A673 (cell line): ENCODE measurements around the gene LPA. TPM values are rescaled to one million over a fixed set of nuclear protein-coding genes. Genes with fewer than 3 reads are reported as not detected.

Source experiments
- BruUV-seq: library from RNA; stranded (reverse); fragments of 400-500 nt; replicated peaks from 2 replicates; lab custom pipeline; 2021; lab: Mats Ljungman, UMichigan
- CTCF ChIA-PET: fragments of 300-600 bp; sonication (Branson Sonifier 250); formaldehyde crosslinking; loops from one replicate; lab custom pipeline; 2022; ENCODE audit warnings: antibody characterized with exemption; lab: Charles Lee
- POLR2A ChIA-PET: fragments of 300-600 bp; sonication (Branson Sonifier 250); formaldehyde crosslinking; loops from one replicate; lab custom pipeline; 2022; ENCODE audit warnings: antibody characterized with exemption; ENCODE audit not compliant: low non-redundant PET; lab: Charles Lee
- DNase-seq: peaks from one replicate; pipeline ENCODE4 v3.0.0-alpha.2; 2015; ENCODE audit warnings: low spot score
- H3K27ac ChIP-seq: fragments of 200-600 bp; sonication (generic); 2 replicates; pipeline ENCODE4 v1.5.1; 2016; ENCODE audit warnings: mixed run types, low read depth, mild to moderate bottlenecking, mixed read lengths, antibody characterized with exemption, low read length; ENCODE audit not compliant: poor library complexity, severe bottlenecking
- H3K27me3 ChIP-seq: fragments of 200-600 bp; sonication (generic); replicated peaks from 2 replicates; pipeline ENCODE4 v1.6.1; 2017; ENCODE audit warnings: mixed run types, low read depth, mild to moderate bottlenecking, mixed read lengths, antibody characterized with exemption, low read length; ENCODE audit not compliant: insufficient read depth, poor library complexity
- H3K36me3 ChIP-seq: fragments of 200-600 bp; sonication (generic); 2 replicates; pipeline ENCODE4 v1.6.1; 2016; ENCODE audit warnings: mixed run types, mild to moderate bottlenecking, mixed read lengths, antibody characterized with exemption, low read length; ENCODE audit not compliant: insufficient read depth, poor library complexity, severe bottlenecking
- H3K4me1 ChIP-seq: fragments of 200-600 bp; sonication (generic); 2 replicates; pipeline ENCODE4 v1.6.1; 2017; ENCODE audit warnings: mixed run types, mild to moderate bottlenecking, mixed read lengths, antibody characterized with exemption, low read length; ENCODE audit not compliant: insufficient read depth, poor library complexity, severe bottlenecking
- H3K4me3 ChIP-seq: fragments of 200-600 bp; sonication (generic); 2 replicates; pipeline ENCODE4 v1.5.1; 2016; ENCODE audit warnings: low read depth, mixed run types, mild to moderate bottlenecking, mixed read lengths, low read length; ENCODE audit not compliant: poor library complexity, severe bottlenecking
- H3K9me3 ChIP-seq: fragments of 200-600 bp; sonication (generic); 2 replicates; pipeline ENCODE4 v1.6.1; 2016; ENCODE audit warnings: mixed run types, low read depth, mild to moderate bottlenecking, mixed read lengths, antibody characterized with exemption, low read length; ENCODE audit not compliant: poor library complexity, severe bottlenecking
- EZH2 ChIP-seq: fragments of 200-600 bp; sonication (generic); IDR thresholded peaks from 2 replicates; pipeline ENCODE4 v1.6.1; 2017; ENCODE audit warnings: borderline replicate concordance, low read depth, mild to moderate bottlenecking, mixed read lengths, antibody characterized with exemption, low read length; ENCODE audit not compliant: poor library complexity, severe bottlenecking
- intact Hi-C: fragments of 100-400 bp; cut with micrococcal nuclease; formaldehyde crosslinking; loops from one replicate; pipeline ENCODE4 v1.10.0; 2022; ENCODE audit not compliant: unreplicated experiment
- total RNA-seq: library from RNA; stranded (reverse); gene quantifications from 2 replicates; pipeline ENCODE4 v1.2.3, GENCODE V29; 2021
- TF ChIP-seq, protein P1 (sequence below): fragments of 300-800, 200-600 bp; sonication (generic); conservative IDR thresholded peaks from 2 replicates; pipeline ENCODE4 v1.5.1; 2017; ENCODE audit warnings: low read depth, mild to moderate bottlenecking, antibody characterized with exemption, low read length, moderate library complexity, mixed read lengths

The LPA gene
- total RNA-seq, 1 experiment from 2014 or later = not detected

DNA sequence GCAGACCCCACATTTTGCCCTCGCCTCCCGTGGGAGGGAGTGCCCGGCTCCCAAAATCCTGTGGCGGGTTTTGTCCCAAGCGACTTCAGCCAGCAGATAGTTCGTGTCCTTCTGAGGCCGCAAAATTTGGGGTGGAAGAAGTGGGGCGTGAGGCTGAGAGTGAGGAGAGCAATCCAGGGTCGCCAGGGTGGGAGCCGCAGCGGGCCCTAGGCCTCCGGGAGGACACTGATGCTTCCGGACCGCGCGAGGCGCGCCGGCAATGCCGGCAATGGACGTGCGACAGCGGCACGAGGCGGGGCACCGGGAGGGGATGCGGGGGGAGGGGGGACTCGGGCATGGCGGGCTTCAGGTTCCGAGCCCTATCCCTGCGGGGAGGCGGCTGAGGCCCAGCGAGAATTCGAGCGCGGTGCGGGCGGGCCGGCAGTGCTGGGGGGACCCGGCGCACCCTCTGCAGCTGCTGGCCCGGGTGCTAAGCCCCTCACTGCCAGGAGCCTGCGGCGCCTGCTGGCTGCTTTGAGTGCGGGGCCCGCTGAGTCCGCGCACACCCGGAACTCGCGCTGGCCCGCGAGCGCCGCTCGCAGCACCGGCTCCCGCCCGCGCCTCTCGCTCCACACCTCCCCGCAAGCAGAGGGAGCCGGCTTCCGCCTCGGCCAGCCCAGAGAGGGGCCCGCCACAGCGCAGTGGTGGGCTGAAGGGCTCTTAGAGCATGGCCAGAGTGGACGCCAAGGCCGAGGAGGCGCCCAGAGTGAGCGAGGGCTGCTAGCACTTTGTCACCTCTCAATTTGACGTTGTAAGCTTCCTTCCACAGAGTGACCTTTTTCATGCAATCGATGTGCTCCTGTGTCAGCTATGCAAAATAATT is 143.8 kb downstream of the LPA start:
- TF ChIP-seq, protein P1, sequence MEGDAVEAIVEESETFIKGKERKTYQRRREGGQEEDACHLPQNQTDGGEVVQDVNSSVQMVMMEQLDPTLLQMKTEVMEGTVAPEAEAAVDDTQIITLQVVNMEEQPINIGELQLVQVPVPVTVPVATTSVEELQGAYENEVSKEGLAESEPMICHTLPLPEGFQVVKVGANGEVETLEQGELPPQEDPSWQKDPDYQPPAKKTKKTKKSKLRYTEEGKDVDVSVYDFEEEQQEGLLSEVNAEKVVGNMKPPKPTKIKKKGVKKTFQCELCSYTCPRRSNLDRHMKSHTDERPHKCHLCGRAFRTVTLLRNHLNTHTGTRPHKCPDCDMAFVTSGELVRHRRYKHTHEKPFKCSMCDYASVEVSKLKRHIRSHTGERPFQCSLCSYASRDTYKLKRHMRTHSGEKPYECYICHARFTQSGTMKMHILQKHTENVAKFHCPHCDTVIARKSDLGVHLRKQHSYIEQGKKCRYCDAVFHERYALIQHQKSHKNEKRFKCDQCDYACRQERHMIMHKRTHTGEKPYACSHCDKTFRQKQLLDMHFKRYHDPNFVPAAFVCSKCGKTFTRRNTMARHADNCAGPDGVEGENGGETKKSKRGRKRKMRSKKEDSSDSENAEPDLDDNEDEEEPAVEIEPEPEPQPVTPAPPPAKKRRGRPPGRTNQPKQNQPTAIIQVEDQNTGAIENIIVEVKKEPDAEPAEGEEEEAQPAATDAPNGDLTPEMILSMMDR = no peak; the same call in 1 of the 2 replicates
- TF ChIP-seq EZH2 = no peak
- H3K27me3 ChIP-seq = peaks cover 13% of the 10 kb centered on the region
- no peaks in the 10 kb centered on the region for H3K36me3 ChIP-seq
- no TSS peak for BruUV-seq
- POLR2A ChIA-PET = no interaction called here
- no peak overlapping the region for H3K27ac ChIP-seq
- no peaks in the 10 kb centered on the region for H3K9me3 ChIP-seq
- peak; percentile 71 for DNase-seq
- CTCF ChIA-PET = interaction anchor here (0.5 to 1.9 kb wide), 2 partner anchors 14 to 186 kb away, joined by 3 to 10 read pairs; no protein-coding TSS in a partner anchor
- intact Hi-C loops = loop anchor here (1.0 to 10.0 kb wide), 3 partner anchors 149 to 855 kb away; no protein-coding TSS in a partner anchor
- peak overlapping the region; percentile 49 for H3K4me3 ChIP-seq
- H3K4me1 ChIP-seq = no peaks in the 10 kb centered on the region

DNA sequence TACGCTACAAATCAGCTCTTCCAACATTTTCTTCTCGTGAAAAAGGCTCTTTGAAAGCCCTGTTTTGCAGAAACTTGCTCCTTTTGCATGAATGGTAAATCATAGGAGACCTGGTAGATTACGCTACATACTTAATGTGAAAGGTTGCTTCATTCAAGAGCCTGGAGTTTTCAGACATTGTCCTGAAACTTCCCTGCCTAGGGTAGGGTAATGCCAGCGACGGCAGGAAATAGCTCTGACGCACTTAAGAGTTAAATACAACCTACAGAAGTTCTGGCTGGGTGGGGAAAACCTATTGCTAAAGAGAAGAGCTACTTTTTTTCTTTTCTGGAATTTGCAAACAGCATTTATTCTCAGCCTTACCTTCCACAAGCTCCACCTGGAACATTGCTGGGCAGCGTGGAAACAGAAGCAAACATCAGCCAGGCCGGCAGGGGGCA is 144.5 kb downstream of the LPA start:
- POLR2A ChIA-PET = no interaction called here
- Histone ChIP-seq H3K27ac (no peak overlapping the region), H3K9me3 (no peaks in the 10 kb centered on the region), H3K4me1 (no peaks in the 10 kb centered on the region), H3K27me3 (peaks cover 13% of the 10 kb centered on the region), H3K4me3 (peak overlapping the region; percentile 49), H3K36me3 (no peaks in the 10 kb centered on the region)
- TF ChIP-seq, protein P1 = peak; percentile 97; the same call in 1 of the 2 replicates
- no peak for TF ChIP-seq EZH2
- no TSS peak for BruUV-seq
- no peak for DNase-seq
- intact Hi-C loops = loop anchor here (1.0 to 10.0 kb wide), 3 partner anchors 150 to 855 kb away; no protein-coding TSS in a partner anchor
- CTCF ChIA-PET = interaction anchor here (1.9 kb wide), 1 partner anchor 14 kb away, joined by 10 read pairs; no protein-coding TSS in a partner anchor

GRCh38 chr6:160519133-160519532 is 144.9 kb downstream of the LPA start:
- Histone ChIP-seq H3K27ac (no peak overlapping the region), H3K4me1 (no peaks in the 10 kb centered on the region), H3K36me3 (no peaks in the 10 kb centered on the region), H3K9me3 (no peaks in the 10 kb centered on the region), H3K4me3 (no peak overlapping the region), H3K27me3 (peaks cover 13% of the 10 kb centered on the region)
- ChIA-PET CTCF (interaction anchor here (1.9 kb wide), 1 partner anchor 15 kb away, joined by 10 read pairs; no protein-coding TSS in a partner anchor), POLR2A (no interaction called here)
- intact Hi-C loops = no loop called here
- no TSS peak for BruUV-seq
- TF ChIP-seq EZH2 = no peak
- TF ChIP-seq, protein P1 = no peak
- DNase-seq = no peak
